Bronchial epithelial cell (primary cell): ENCODE measurements around the gene INSRR. TPM values are rescaled to one million over a fixed set of nuclear protein-coding genes. Genes with fewer than 3 reads are reported as not detected.

Source experiments
- DNase-seq: peaks from one replicate; pipeline ENCODE4 v3.0.0-alpha.2; 2010; ENCODE audit warnings: low read depth
- FAIRE-seq: peaks from 2 replicates; lab custom pipeline; 2011; peaks lifted over from hg19 to GRCh38; lab: Jason Lieb, UNC
- H3K27me3 ChIP-seq: 2 replicates; pipeline ENCODE4 v1.5.1; 2011; ENCODE audit warnings: low read length; ENCODE audit not compliant: control insufficient read depth, insufficient read depth
- H3K36me3 ChIP-seq: 2 replicates; pipeline ENCODE4 v1.5.1; 2011; ENCODE audit warnings: low read length; ENCODE audit not compliant: control insufficient read depth, insufficient read depth
- H3K4me3 ChIP-seq: 2 replicates; pipeline ENCODE4 v1.5.1; 2011; ENCODE audit warnings: mild to moderate bottlenecking, low read depth, low read length, control low read depth
- CTCF ChIP-seq: IDR thresholded peaks from 2 replicates; pipeline ENCODE4 v1.5.1; 2011; ENCODE audit warnings: mild to moderate bottlenecking, moderate library complexity, low read length, control low read depth, inconsistent platforms; ENCODE audit not compliant: insufficient read depth, severe bottlenecking
- total RNA-seq: library from RNA; depleted of rRNA; stranded (reverse); fragments of >200 nt; gene quantifications from 2 replicates; pipeline ENCODE4 v1.2.1, GENCODE V29; 2014

The INSRR gene
- total RNA-seq, 1 donor from 2014 or later = not detected

- Histone ChIP-seq H3K27me3 (no peaks in the 10 kb centered on the region), H3K4me3 (peak overlapping the region; percentile 46), H3K36me3 (no peaks in the 10 kb centered on the region)
- FAIRE-seq (no peak), DNase-seq (no peak)
- TF ChIP-seq CTCF = no peak
These were observed 45.6 kb downstream of the INSRR start for GRCh38 chr1:156813298-156813697.

DNA sequence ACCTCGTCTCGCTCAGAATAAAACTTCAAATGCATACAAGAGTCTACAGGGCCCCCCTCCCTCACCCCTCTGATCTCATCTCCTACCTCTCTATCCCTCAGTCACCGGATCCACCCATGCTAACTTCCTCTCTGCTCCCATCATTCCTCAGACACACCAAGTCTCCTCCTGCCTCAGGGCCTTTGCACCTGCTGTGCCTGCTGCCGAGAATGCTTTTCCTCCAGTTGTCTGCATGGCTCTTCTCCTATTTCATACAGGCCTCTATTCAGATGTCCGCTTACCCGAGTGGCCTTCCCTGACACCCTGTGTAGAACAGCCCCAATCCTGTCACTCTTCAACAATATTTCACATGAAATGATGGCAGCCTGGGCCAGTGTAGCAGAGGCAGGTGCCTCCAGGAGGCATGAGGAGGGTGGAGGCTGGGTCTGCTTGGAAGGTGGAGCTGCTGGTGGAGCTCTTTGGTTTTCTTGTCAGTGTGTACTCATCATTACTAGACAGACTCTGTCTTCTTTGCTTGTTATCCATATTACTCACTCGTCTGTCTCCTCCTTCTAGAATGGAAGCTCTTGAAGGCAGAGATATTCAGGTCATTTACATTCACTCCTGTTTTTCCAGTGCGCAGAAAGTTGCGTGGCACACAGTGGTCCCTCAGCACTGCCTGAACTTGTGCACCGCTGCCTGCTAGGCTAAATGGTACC is 46.5 kb downstream of the INSRR start:
- Histone ChIP-seq H3K4me3 (no peak overlapping the region), H3K27me3 (no peaks in the 10 kb centered on the region), H3K36me3 (no peaks in the 10 kb centered on the region)
- TF ChIP-seq CTCF = no peak
- FAIRE-seq (peak; percentile 18), DNase-seq (peak; percentile 59)

DNA sequence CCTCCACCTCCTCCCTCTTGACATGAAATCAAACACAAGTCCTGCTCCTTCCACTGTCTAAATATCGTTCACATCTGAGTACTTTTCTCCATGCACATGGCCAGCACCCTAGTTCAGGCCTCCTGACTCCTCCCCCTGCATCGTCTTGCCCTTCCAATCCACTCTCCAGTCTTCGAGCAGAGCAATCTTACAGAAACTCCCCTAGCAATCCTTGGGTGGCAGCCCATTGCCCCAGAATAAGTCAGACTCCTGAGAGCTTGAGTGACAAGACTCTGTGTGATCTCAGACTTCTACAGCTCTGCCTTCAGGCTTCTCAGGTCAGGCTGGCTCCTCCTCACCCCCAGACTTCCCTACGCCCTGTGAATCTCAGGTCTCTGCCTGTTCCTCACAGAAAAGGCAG is 47.7 kb downstream of the INSRR start:
- TF ChIP-seq CTCF = no peak
- no peak for FAIRE-seq

DNA sequence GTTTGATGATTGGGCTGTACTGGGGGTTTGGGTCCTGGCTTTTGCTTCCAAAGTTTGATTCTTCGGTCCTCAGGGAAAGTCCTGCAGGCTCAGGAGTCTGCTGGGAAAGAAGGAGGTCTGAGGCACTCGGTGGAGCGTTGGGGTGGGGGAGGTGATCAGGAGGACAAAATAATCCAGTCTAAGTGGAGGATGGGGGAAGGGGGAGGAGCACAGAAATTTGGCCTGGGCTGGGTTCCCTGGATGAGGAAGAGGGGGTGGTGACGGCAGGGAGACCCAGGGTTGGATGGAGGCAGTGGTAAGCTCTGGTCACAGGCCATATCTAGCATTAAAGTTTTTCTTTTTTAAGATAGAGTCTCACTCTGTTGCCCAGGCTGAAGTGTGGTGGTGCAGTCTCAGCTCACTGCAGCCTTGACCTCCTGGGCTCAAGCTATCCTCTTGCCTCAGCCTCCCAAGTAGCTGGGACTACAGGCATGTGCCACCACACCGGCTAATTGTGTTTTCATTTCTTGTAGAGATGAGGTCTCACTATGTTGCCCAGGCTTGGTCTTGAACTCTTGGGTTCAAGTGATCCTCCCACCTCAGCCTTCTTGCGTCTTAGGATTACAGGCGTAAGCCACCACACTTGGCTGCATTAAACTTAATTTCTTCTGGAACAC is 49.1 kb downstream of the INSRR start:
- Histone ChIP-seq H3K36me3 (no peaks in the 10 kb centered on the region), H3K4me3 (no peak overlapping the region), H3K27me3 (no peaks in the 10 kb centered on the region)
- DNase-seq = no peak
- FAIRE-seq = no peak
- no peak for TF ChIP-seq CTCF

More for the DNA sequence above, 47.7 kb downstream of the INSRR start:
- DNase-seq = no peak
- H3K36me3 ChIP-seq = no peaks in the 10 kb centered on the region
- no peak overlapping the region for H3K4me3 ChIP-seq
- no peaks in the 10 kb centered on the region for H3K27me3 ChIP-seq

- H3K27me3 ChIP-seq = no peaks in the 10 kb centered on the region
- FAIRE-seq (no peak), DNase-seq (no peak)
- no peak overlapping the region for H3K4me3 ChIP-seq
- TF ChIP-seq CTCF = no peak
- no peaks in the 10 kb centered on the region for H3K36me3 ChIP-seq
These were observed 49.6 kb downstream of the INSRR start for GRCh38 chr1:156809281-156809680.
